Stomach (tissue), 4 donors: ENCODE data around the gene COL7A1.

ENCODE experiments used
- EP300 ChIP-seq: sonication (generic); formaldehyde crosslinking; IDR thresholded peaks from one replicate; pipeline ENCODE4 v1.6.1; 2017; ENCODE audit warnings: antibody characterized with exemption
- POLR2A ChIP-seq, 4 donors: fragments of 450-650 bp; IDR thresholded peaks; one replicate each; pipeline ENCODE4 v1.6.1; 2016; ENCODE audit warnings: antibody characterized with exemption in 4 of 4, control low read depth in 2 of 4, mild to moderate bottlenecking in 1 of 4, moderate library complexity in 1 of 4
- TF ChIP-seq, protein P1 (sequence below), 7 experiments: fragments of 450-650 bp in 4 of 7; fragments of 200-600 bp in 3 of 7; sonication (generic) in 3 of 7; IDR thresholded peaks; one replicate each; pipeline ENCODE4 v1.5.1; 2016 to 2019; ENCODE audit warnings: antibody characterized with exemption in 7 of 7, control low read depth in 2 of 7, mild to moderate bottlenecking in 1 of 7

DNA sequence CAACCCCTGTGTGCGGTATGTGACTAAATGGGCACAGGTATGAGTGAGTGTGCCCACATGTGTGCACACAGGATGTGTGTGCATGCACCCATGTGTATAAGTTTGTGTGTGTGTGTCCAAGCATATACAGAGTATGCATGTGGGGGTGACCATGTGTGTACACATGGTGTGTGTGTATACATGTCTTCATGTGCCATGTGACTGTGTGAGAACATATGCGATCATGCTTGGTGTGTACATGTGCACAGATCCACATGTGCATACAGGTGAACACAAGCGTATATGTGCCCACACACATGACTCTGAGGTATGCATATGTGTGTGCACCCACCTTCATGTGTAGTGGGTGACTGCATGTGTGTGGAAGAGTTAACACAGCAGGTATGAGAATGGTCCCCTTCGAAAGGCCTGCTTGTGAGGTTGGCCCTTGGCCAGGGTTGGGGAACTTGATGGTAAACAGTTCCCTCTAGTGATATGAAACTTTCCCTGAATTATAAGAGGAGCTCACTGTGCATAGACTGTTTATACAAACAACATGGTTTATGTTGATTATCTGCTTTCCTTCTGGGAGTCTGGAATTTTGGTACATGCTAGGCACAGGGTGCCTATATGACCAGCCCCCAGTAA, 48.8 kb downstream of the COL7A1 start:
- TF ChIP-seq, protein P1, sequence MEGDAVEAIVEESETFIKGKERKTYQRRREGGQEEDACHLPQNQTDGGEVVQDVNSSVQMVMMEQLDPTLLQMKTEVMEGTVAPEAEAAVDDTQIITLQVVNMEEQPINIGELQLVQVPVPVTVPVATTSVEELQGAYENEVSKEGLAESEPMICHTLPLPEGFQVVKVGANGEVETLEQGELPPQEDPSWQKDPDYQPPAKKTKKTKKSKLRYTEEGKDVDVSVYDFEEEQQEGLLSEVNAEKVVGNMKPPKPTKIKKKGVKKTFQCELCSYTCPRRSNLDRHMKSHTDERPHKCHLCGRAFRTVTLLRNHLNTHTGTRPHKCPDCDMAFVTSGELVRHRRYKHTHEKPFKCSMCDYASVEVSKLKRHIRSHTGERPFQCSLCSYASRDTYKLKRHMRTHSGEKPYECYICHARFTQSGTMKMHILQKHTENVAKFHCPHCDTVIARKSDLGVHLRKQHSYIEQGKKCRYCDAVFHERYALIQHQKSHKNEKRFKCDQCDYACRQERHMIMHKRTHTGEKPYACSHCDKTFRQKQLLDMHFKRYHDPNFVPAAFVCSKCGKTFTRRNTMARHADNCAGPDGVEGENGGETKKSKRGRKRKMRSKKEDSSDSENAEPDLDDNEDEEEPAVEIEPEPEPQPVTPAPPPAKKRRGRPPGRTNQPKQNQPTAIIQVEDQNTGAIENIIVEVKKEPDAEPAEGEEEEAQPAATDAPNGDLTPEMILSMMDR (IDR thresholded peaks at IDR 0.05), result no peak
- TF ChIP-seq EP300 (no peak), POLR2A (IDR thresholded peaks at IDR 0.05) (no peak)
